Skin epidermis (tissue), 12 donors: Measurements from ENCODE around the gene STXBP5.
"Not testable (repeated sequence)": the region's sequence is repeated elsewhere in the genome, so short reads cannot be mapped to it uniquely, and the experiment has no call there.

Source experiments
- H3K27ac ChIP-seq, 21 experiments: fragments of 200-600 bp; sonication (generic) in 11 of 21; one replicate each; pipeline ENCODE4 v1.5.0; 2020; ENCODE audit warnings: mild to moderate bottlenecking in 3 of 21, inconsistent platforms in 2 of 21, moderate library complexity in 2 of 21
- H3K4me3 ChIP-seq, 7 experiments: fragments of 200-600 bp; sonication (generic) in 2 of 7; one replicate each; pipeline ENCODE4 v1.5.0; 2020; ENCODE audit warnings: inconsistent platforms in 2 of 7, mild to moderate bottlenecking in 2 of 7, moderate library complexity in 1 of 7

STXBP5 gene

DNA sequence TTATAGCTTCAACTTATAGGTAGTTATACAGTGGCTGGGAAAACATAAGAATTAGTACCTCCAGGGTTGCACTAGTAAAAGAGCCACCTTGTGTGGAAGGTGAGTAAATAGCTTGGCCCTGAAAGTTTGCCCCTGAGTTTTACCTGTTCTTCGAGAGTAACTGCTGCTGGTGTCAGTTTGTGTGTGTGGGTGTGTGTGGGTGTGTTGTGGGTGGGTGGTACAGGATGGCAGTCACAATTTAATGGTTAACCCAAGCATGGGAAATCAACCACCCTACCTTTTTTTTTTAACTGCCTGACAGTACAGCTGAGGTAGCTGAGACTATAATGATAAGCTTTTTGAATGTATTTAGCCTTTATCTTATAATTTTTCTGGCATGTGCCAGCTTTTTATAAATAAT, 137.3 kb downstream of the STXBP5 start:
- Histone ChIP-seq H3K4me3 (no peak overlapping the region), H3K27ac (no peak overlapping the region)

DNA sequence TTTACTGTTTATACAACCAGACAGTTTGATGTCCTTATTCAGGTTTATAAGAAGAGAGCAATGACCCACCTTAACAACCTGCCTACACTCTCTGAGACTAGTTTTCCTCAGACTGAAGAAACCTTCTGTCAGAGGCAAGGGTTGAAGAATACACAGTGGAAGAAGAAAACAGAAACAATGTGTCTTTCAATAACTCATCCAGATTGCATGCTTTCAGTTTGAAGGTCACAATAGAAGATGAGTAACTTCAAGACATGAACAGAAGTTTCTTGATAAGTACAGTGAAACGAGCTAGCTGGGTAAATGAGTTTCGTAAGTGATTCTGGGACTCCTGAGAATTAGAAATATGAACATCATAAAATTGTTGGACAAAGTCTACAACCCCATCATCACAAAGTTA, 141.7 kb downstream of the STXBP5 start:
- H3K27ac ChIP-seq = no peak overlapping the region
- H3K4me3 ChIP-seq = no peak overlapping the region

DNA sequence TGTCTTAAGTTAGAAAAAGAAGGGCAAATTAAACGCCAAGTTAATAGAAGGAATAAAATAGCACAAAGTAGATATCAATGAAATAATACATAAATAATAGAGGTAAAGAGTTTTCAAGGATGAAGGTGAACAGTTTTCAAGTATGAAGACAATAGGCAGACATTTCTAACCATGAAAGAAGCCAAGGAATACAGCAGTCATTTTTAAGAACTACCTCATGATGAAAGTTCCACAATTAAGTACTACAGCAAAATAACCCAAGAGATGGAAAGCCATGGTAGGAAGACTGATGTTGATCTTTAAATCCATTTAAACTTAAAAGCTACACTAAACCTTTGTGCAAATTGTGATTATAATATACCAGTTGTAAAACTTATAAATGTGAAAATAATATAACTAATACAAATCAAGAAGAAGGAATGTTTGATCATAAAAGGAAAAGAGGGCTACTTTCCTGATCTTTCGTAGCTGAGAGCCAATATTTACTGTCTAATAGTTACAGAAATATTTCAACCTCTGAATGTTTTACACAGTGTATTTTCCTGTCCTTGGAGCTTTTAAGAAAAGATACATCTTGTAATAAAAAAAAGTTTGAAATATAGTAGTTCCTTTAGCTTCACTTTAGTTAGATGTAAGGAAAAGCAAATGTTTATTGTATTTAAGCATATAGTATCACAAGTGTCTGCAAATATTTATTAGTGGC, 143.1 kb downstream of the STXBP5 start:
- Histone ChIP-seq H3K27ac (no peak overlapping the region), H3K4me3 (no peak overlapping the region)

DNA sequence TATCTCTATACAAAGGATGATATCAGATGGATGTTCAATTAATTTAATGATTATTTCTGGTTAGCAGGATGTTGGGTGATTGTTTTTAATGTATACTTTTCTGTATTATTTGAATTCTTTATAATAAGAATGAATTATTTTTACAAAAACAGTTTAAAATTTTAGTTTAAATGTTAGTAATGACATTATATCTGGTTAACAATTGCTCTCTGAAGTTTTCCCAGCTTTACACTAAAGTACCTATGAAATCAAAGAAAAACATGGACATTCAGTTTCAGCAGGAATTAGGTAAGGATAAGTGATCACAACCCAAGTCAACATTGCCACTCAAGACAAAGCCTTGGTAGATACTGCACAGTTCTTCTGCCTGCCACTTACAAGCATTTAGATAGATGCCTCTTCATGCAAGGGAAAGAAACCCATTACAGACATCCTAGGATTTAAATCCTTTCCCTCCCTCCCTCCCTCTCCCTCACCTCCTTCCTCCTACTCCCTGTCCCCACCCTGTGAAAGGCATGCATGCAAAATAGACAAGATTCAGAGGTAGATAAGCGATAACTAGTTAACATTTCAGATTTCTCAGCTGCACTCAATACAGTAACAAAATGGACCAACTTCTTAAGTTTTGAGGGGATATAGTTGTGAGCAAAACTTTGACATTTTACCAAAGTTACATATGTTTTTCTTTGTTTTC, 143.8 kb downstream of the STXBP5 start:
- H3K27ac ChIP-seq = no peak overlapping the region

DNA sequence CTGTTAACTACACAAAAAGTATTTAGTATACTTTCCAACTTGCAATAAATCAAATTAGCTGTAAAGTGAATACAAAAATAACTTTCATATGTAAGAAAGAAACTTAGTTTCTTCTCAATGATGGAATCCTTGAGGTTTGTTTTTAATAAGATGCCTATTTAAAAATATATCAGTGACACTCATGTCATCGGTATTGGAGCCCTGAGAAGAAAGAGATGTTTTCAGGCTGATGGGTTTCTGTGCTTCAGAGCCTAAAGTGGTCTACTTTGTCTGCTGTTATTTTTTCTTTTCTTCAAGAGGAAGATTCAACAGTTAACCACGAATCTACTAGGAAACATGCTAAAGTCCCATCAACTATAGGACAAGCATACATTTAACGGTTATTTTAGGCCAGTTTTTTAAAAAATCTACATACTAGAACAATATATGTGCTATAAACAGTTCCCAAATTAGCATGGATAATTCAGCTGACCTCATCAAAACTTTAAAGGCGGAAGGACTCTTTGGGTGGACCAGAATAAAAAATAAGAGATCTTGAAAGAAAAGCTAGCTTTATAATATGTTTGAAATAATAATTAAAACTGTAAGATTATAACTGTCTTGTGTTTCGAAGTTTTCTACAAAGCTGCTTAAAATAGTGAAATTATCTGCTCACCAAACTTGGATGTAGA, 157.2 kb downstream of the STXBP5 start:
- H3K27ac ChIP-seq = no peak overlapping the region
- H3K4me3 ChIP-seq = no peak overlapping the region

More for the DNA sequence above, 143.8 kb downstream of the STXBP5 start:
- no peak overlapping the region for H3K4me3 ChIP-seq

DNA sequence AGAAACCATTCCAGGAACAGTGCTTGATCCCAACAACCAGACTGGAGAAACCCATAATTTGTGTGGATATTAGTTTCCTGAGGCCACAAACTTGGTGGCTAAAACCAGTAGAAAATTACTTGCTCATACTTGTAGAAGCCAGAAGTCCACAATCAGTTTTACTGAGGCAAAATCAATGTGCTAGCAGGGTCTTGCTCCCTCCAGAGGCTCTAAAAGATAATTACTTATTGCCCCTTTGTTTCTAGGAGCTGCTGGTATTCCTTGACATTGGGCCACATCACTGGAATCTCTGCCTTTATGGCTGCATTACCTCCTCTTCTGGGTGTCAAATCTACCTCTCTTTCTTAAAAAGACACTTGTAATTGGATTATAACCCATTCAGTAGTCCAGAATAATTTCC, 162.1 kb downstream of the STXBP5 start:
- Histone ChIP-seq H3K4me3 (no peak overlapping the region), H3K27ac (no peak overlapping the region)

DNA sequence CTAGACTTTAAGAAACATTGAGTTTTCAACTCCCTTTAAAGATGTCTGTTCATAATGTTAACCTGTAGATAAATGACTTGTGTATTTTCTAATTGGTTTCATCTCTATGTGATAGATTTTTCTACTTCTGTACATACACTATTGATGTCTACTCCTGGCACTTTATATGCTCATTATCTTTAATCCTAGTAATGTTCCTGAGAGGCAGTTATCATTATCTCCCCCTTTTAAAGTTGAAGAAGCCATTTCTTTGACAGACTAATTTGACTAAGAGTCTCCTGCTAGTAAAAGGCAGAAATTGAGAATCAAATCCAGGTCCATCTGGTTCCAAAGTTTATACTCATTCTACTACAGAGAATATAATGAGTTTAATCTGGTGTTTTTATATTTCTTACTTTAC, 167.1 kb downstream of the STXBP5 start:
- no peak overlapping the region for H3K27ac ChIP-seq
- H3K4me3 ChIP-seq = no peak overlapping the region

DNA sequence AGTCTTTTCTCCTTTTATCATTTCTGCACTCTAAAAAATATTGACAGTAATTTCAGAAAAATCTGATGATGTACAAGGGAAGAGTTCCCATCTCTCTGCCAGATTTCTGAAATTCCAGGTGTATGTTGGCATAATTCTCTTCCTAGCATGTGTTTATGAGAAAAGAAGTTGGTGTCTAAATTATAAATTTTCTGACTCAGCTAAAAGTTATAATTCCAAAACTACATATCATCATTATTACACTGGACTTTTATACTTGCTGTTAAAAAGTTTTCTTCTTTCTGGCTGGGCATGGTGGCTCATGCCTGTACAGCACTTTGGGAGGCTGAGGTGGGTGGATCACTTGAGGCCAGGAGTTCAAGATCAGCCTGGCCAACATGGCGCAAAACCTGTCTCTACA, 168.6 kb downstream of the STXBP5 start:
- Histone ChIP-seq H3K27ac (no peak overlapping the region), H3K4me3 (no peak overlapping the region)

DNA sequence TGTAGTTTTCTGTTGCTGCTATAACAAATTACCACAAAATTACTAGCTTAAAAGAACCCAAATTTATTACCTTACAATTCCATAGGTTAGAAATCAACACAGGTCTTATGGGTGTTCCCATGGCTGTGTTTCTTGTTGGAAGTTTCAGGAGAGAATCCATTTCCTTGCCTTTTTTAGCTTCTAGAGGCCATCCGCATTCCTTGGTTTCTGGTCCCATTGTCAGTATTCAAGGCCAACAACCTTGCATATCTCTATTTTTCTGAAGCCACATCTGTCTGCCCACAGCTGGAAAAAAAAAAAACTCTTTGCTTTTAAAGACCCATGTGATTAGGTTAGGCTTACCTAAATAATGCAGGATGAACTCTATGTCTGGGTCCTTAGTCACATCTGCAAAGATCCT, 174.6 kb downstream of the STXBP5 start:
- H3K27ac ChIP-seq = no peak overlapping the region
- no peak overlapping the region for H3K4me3 ChIP-seq

DNA sequence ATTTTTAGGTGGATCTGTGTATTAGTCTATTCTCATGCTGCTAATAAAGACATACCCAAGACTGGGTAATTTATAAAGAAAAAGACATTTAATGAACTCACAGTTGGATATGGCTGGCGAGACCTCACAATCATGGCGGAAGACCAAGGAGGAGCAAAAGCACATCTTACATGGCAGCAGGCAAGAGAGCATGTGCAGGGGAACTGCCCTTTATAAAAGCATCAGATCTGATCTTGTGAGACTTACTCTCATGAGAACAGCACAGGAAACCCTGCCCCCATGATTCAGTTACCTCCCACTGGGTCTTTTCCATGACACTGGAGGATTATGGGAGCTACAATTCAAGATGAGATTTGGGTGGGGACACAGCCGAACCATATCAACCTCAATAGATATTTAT, 176.6 kb downstream of the STXBP5 start:
- H3K4me3 ChIP-seq, H3K27ac ChIP-seq: not testable (repeated sequence)

DNA sequence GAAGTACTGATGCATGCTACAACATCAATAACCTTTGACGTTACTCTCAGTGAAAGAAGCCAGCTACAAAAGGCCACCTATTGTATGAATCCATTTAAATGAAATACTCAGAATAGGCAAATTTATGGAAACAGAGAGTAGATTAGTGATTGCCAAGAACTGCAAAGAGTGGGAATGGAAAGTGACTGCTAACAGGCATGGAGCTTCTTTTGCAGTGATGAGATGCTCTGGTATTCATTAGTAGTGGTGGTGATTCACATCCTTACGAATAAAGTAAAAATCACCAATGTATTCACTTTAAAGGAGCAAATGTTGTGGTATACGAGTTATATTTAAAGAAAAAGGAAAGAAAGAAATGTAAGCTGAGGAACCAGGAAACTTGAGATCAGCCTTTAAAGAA, 177.5 kb downstream of the STXBP5 start:
- Histone ChIP-seq H3K27ac (no peak overlapping the region), H3K4me3 (no peak overlapping the region)

DNA sequence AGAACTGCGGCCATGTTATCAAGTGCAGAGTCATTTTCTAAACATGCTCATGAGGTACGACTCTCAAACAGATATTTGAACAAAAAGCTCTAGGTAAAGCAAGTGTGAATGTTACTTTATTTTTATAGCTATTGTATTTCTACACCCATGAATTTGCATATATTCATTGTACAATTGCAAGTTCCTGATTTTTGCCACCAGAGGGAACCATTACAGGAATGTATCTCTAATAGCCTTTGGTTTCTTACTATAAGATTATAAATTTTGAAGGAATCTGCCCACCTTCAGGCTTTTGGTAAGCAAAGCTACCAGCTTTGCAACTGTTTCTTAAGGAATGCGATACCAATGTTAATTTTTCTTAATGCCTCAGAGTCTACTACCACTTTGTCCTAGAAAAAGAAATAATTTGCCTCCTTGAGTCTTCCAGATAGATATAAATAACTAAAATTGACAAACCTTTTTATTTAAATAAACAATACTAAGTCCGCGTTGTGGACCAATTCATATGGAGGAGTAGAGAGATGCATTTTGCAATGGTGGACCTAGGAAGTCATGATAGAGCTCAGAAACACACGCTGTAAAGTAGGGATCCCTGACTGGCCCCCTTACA, 178.8 kb downstream of the STXBP5 start:
- Histone ChIP-seq H3K4me3 (no peak overlapping the region), H3K27ac (no peak overlapping the region)

DNA sequence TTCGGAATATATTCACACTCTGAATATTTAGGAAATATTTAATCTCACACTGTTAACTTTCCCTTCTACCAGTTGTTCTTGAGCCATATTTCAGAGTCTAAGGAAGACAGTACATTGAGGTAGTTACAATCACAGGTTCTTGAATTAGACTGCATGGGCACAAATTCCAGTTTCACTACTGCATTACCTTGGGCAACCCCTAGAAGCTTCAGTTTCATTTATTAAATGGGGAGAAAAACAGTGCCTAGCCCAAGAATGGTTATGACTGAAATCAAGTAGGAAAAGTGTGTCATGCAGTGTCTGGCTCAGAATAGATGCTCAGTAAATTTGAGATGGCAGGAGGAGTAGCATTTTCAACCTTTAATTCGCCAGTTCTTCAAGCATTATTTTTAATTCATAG, 179.8 kb downstream of the STXBP5 start:
- H3K27ac ChIP-seq = no peak overlapping the region

DNA sequence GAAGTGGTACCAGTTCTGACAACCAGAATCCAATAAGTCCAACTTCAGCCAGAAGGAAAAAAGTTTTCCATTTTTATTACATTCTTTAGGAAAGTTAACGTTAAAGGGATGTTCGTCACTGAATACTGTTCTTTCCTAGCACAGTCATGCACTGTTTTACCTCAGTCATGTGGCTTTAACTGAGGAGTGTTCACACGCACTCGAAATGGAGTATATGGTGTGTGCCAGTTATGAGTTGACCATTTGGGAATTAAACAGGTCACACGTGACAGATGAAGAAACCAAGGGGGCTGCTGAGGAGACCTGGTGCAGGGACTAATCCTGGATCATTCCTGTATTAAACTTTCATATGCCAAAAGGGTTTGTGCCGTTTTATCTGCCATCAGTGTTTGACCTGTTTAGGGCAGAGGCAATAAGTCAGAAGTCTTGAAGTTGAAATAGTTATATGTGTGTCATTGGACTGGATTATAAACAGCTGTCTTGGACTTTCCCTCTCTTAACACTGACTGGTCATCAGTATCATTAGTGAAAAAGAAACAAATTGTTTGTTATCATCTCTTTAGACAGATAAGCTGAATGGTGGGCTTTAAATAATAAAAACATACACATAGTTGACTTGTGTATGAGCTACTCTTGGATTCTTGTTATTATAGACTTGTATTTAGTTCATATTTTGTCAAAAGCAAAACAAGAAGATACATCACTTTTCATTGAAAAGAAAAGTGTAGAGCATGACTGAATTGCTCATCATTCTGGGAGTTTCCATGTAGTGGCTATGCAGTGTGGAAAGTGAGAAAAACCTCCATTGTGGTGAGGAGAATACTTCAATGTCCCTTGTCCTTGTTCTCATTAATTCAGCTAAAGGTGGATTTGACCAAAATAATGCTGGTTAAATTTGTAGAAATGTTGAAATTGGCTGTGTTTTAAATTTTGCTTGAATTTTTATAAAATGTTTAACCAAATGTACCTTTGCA, 180.8 kb downstream of the STXBP5 start:
- Histone ChIP-seq H3K4me3 (no peak overlapping the region), H3K27ac (no peak overlapping the region)

More for the DNA sequence above, 179.8 kb downstream of the STXBP5 start:
- no peak overlapping the region for H3K4me3 ChIP-seq

DNA sequence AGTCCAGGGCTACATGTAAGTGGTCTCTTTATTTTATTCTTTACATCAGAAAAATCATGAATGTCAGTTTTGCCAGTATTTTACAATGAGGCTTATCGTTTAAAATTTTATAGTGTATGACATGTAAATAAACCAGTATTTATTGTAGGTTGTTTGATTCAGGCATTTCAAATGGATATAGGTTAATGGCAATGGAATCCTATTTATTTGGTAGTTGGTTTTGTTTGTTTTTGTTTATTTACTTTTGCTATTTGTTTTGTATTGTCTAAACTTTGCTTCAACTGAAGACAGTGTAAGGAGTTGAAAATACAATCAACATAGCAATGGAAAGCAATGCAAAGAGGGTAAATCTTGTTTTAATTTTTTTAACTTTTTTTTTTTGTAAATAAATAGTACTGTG, 185.2 kb downstream of the STXBP5 start:
- H3K27ac ChIP-seq = no peak overlapping the region
- no peak overlapping the region for H3K4me3 ChIP-seq

DNA sequence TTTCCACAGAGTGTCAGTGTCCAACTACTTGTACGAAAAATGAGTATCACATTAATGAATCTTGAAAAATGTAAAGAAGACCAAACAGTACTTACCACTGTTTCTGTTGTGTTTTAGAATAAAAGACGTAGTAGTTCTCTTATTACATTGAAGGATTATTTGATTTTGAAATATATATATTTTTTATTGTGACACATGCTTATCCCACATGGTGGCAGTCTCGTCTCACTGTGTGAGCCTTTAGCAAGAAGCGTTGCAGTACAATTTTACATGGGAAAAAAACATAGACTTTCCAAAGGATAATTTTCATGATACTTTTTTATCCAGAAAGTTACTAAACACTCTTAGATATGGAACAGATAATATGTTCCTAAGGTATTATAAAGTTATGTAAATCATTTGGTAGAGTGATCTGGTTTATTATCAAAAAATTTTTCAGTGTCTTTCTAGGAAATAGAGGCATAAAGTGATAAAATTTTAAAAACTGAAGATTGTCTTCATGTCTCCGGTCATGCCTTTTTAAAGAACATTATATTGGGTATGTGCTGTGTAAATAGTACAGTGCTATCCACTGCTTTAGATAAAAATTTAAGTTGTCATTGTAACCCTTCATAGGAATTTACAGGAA, 186.8 kb downstream of the STXBP5 start:
- H3K4me3 ChIP-seq = no peak overlapping the region
- H3K27ac ChIP-seq = no peak overlapping the region

DNA sequence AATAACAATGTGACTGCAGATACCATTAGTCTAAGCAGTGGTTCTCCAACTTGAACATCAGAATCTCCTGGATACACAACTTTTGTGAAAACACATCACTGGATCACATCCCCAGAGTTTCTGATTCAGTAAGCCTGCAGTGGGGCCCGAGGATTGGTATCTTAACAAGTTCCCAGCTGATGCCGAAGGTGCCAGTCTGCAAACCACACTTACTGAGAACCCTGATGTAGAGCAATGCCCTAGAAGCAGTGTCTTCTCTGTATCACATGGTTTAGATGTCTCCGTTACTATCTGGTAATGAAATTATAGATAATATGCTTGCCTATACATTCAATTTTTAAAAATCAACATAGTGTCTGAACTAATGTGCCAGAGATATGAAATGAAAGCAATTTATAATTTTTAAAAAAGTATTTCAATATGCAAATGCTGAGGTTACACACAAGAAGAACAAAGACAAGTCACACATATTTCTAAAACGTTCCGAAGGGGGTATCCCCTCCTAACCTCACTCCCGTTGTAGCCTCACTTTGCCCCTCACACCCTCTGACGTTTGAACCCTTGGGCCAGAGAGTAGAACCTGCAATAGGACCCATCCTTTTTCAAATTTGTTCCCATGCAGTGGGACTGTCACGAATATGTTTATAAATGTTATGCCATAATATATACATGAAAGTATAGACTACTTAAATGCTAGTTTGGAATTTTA, 188.9 kb downstream of the STXBP5 start:
- Histone ChIP-seq H3K27ac (no peak overlapping the region), H3K4me3 (no peak overlapping the region)

DNA sequence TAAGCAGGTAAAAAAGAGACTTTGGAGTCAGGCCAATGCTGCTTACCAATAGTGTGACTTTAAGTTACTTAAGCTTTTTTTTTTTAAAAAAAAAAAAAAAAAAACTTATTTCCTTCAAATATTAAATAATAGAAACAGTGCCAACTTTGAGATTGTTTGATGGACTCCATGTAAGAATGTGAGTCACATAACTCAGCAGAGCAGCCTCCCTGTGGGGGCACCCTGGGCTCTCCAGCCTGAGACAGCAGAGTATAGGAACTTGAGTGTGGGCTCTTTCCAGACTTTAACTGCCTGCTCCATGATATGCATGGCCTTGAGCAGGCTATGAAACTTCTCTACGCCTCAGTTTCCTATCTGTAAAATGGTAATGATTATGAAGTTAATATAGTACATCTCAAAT, 190.9 kb downstream of the STXBP5 start:
- Histone ChIP-seq H3K4me3 (no peak overlapping the region), H3K27ac (no peak overlapping the region)

DNA sequence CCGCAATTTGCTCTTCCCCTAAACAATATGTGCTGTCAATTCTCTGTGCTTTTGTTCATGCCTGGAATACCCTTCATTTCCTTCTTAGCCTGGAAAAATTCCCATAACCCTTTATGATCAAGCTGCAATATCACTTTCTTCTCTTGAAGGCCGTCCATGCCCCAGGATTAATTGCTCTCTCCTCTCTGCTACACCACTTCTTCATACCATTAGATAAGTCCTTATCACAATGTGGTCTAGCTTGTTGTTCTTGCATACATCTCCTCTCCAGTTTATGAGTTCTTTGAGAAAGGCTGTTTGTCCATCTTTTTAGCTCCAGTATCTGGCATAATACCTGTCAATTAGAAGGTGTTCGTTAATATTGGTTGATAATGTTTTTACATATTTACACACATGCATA, 193.1 kb downstream of the STXBP5 start:
- Histone ChIP-seq H3K27ac (no peak overlapping the region), H3K4me3 (no peak overlapping the region)
